Measurements from ENCODE around the gene RASD1. TPM values are rescaled to one million over a fixed set of nuclear protein-coding genes. Genes with fewer than 3 reads are reported as not detected.

RASD1 gene
- total RNA-seq, 1 experiment from 2014 or later = 11.0 TPM

DNA sequence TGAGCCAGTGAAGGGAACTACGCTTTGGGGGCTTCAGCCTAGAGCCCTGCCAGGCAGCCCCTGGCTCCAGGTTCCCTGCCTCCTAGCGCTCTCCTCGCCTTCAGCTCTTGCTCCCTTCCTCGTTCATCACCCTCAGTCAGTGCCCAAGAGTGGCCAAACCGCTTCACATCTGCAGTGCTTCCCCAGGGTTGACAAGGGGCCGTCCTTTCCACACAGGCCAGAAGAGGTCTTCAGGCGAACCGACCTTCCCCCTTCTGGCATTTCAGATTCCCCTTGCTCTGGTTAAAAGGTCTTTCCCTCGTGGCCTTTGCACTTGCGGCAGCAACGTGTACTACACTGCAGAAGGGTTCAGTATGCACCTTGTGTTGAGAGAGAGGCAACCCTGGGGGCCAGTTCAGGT, 4.1 kb downstream of the RASD1 start:
- peaks cover 66% of the 10 kb centered on the region for H3K36me3 Mint-ChIP-seq (ENCODE audit: insufficient read depth, unreplicated experiment)
- no peaks in the 10 kb centered on the region for H3K27me3 ChIP-seq (replicated peaks; ENCODE audit: control insufficient read depth, insufficient read depth, low read length)
- peaks cover 2% of the 10 kb centered on the region for H3K36me3 ChIP-seq (ENCODE audit: control insufficient read depth, insufficient read depth, low read length)
- ChIA-PET CTCF (no interaction called here), POLR2A (no interaction called here)
- peaks cover 2% of the 10 kb centered on the region; the same call in 1 of the 2 replicates for H3K4me1 ChIP-seq
- peak overlapping the region; percentile 19 for H3K27ac Mint-ChIP-seq (ENCODE audit: unreplicated experiment)
- H3K4me3 Mint-ChIP-seq (ENCODE audit: unreplicated experiment) = no peak overlapping the region
- no peaks in the 10 kb centered on the region for H3K9me3 ChIP-seq
- TF ChIP-seq, protein P1, sequence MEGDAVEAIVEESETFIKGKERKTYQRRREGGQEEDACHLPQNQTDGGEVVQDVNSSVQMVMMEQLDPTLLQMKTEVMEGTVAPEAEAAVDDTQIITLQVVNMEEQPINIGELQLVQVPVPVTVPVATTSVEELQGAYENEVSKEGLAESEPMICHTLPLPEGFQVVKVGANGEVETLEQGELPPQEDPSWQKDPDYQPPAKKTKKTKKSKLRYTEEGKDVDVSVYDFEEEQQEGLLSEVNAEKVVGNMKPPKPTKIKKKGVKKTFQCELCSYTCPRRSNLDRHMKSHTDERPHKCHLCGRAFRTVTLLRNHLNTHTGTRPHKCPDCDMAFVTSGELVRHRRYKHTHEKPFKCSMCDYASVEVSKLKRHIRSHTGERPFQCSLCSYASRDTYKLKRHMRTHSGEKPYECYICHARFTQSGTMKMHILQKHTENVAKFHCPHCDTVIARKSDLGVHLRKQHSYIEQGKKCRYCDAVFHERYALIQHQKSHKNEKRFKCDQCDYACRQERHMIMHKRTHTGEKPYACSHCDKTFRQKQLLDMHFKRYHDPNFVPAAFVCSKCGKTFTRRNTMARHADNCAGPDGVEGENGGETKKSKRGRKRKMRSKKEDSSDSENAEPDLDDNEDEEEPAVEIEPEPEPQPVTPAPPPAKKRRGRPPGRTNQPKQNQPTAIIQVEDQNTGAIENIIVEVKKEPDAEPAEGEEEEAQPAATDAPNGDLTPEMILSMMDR (IDR thresholded peaks at IDR 0.05; ENCODE audit: insufficient read depth in 1 of 2, low read depth in 1 of 2, low read length in 1 of 2, severe bottlenecking in 1 of 2, unreplicated experiment in 1 of 2) = no peak
- DNase-seq = no peak
- intact Hi-C loops (cut with micrococcal nuclease; ENCODE audit: unreplicated experiment) = no loop called here
- BruUV-seq (replicated peaks) = no TSS peak
- H3K4me3 ChIP-seq (ENCODE audit: low read depth, low read length) = no peak overlapping the region
- H3K9me3 Mint-ChIP-seq (ENCODE audit: unreplicated experiment) = no peaks in the 10 kb centered on the region
- H3K27me3 Mint-ChIP-seq (ENCODE audit: insufficient read depth, unreplicated experiment) = no peaks in the 10 kb centered on the region
- peaks cover 12% of the 10 kb centered on the region for H3K4me1 Mint-ChIP-seq (ENCODE audit: low read depth, unreplicated experiment)

DNA sequence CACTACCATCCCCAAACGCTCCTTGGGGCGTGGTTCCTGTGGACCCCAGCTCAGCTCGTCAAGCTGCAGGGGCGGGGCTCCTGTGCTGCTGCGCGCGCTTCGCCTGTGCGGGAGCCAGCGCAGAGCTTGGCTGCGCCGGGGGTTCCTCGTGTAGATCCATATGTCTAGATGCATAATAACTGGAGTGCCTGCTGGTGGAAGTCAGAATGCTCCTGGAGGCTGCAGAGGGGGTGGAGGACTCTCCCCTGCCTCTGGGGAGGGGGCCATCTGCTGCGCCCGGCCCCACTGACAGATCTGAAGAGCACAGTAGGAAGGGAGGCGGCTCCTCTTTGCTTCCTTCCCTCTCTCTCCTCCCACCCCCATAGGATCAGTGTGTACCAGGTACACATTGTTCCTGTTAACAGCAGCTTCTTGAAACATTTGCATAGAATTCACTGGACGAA, 4.6 kb downstream of the RASD1 start:
- H3K36me3 ChIP-seq (ENCODE audit: control insufficient read depth, insufficient read depth, low read length) = peaks cover 2% of the 10 kb centered on the region
- ChIA-PET POLR2A (no interaction called here), CTCF (interaction anchor here (1.3 kb wide), 1 partner anchor 104 kb away, joined by 4 read pairs; no protein-coding TSS in a partner anchor)
- Mint-ChIP-seq H3K4me1 (ENCODE audit: low read depth, unreplicated experiment) (peaks cover 12% of the 10 kb centered on the region), H3K4me3 (ENCODE audit: unreplicated experiment) (no peak overlapping the region), H3K36me3 (ENCODE audit: insufficient read depth, unreplicated experiment) (peaks cover 68% of the 10 kb centered on the region), H3K27me3 (ENCODE audit: insufficient read depth, unreplicated experiment) (no peaks in the 10 kb centered on the region), H3K27ac (ENCODE audit: unreplicated experiment) (peak overlapping the region; percentile 19), H3K9me3 (ENCODE audit: unreplicated experiment) (no peaks in the 10 kb centered on the region)
- intact Hi-C loops (cut with micrococcal nuclease; ENCODE audit: unreplicated experiment) = no loop called here
- H3K4me3 ChIP-seq (ENCODE audit: low read depth, low read length) = no peak overlapping the region
- TF ChIP-seq, protein P1 (IDR thresholded peaks at IDR 0.05; ENCODE audit: insufficient read depth in 1 of 2, low read depth in 1 of 2, low read length in 1 of 2, severe bottlenecking in 1 of 2, unreplicated experiment in 1 of 2) = no peak
- no peaks in the 10 kb centered on the region for H3K4me1 ChIP-seq
- DNase-seq = no peak
- H3K9me3 ChIP-seq = no peaks in the 10 kb centered on the region
- no TSS peak for BruUV-seq (replicated peaks)
- no peaks in the 10 kb centered on the region for H3K27me3 ChIP-seq (replicated peaks; ENCODE audit: control insufficient read depth, insufficient read depth, low read length)

DNA sequence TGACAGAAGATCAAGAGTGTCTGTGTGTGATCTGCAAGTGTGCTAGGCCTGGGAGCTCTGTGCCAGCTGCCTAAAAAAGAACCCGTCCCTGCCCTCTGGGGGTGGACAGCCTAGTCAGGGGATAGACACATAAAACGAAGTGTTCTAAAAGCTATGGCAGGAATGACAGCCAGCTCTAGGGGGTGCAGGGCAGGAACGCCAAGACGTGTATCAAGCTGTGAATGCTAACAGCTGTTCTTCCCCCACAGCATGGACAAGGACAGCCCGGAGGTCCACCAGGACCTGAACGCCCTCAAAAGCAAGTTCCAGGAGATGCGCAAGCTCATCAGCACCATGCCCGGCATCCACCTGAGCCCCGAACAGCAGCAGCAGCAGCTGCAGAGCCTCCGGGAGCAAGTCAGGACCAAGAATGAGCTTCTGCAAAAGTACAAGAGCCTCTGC, 5.1 kb downstream of the RASD1 start:
- no peak for DNase-seq
- Histone ChIP-seq H3K4me3 (ENCODE audit: low read depth, low read length) (no peak overlapping the region), H3K9me3 (no peaks in the 10 kb centered on the region), H3K27me3 (replicated peaks; ENCODE audit: control insufficient read depth, insufficient read depth, low read length) (no peaks in the 10 kb centered on the region), H3K4me1 (no peaks in the 10 kb centered on the region), H3K36me3 (ENCODE audit: control insufficient read depth, insufficient read depth, low read length) (peaks cover 2% of the 10 kb centered on the region)
- Mint-ChIP-seq H3K4me1 (ENCODE audit: low read depth, unreplicated experiment) (peaks cover 12% of the 10 kb centered on the region), H3K4me3 (ENCODE audit: unreplicated experiment) (no peak overlapping the region), H3K27ac (ENCODE audit: unreplicated experiment) (no peak overlapping the region), H3K27me3 (ENCODE audit: insufficient read depth, unreplicated experiment) (no peaks in the 10 kb centered on the region), H3K36me3 (ENCODE audit: insufficient read depth, unreplicated experiment) (peaks cover 68% of the 10 kb centered on the region), H3K9me3 (ENCODE audit: unreplicated experiment) (no peaks in the 10 kb centered on the region)
- intact Hi-C loops (cut with micrococcal nuclease; ENCODE audit: unreplicated experiment) = no loop called here
- BruUV-seq (replicated peaks) = no TSS peak
- ChIA-PET POLR2A (no interaction called here), CTCF (interaction anchor here (0.9 to 1.3 kb wide), 2 partner anchors 62 to 103 kb away, joined by 3 to 4 read pairs; no protein-coding TSS in a partner anchor)
- TF ChIP-seq, protein P1 (IDR thresholded peaks at IDR 0.05; ENCODE audit: insufficient read depth in 1 of 2, low read depth in 1 of 2, low read length in 1 of 2, severe bottlenecking in 1 of 2, unreplicated experiment in 1 of 2) = no peak
